Epidermal melanocyte (primary cell): ENCODE results near the gene AKAP12.

ENCODE experiments used
- DNase-seq: peaks from one replicate; pipeline ENCODE4 v3.0.0; 2011; ENCODE audit warnings: low spot score; ENCODE audit not compliant: insufficient read length

The AKAP12 gene

GRCh38 chr6:151279891-151280290 lies 40.1 kb downstream of the AKAP12 start:
- DNase-seq = no peak

GRCh38 chr6:151280859-151281258 lies 41.1 kb downstream of the AKAP12 start:
- no peak for DNase-seq

GRCh38 chr6:151284012-151284411 lies 44.2 kb downstream of the AKAP12 start:
- no peak for DNase-seq

GRCh38 chr6:151284548-151285017 lies 44.8 kb downstream of the AKAP12 start:
- DNase-seq = no peak

GRCh38 chr6:151285122-151285521 lies 45.4 kb downstream of the AKAP12 start:
- no peak for DNase-seq

GRCh38 chr6:151286214-151286613 lies 46.4 kb downstream of the AKAP12 start:
- no peak for DNase-seq

- DNase-seq = no peak
Measured at GRCh38 chr6:151288712-151289398, 49.1 kb downstream of the AKAP12 start.

GRCh38 chr6:151289399-151290007 lies 49.7 kb downstream of the AKAP12 start:
- no peak for DNase-seq

GRCh38 chr6:151290877-151291721 lies 51.3 kb downstream of the AKAP12 start:
- no peak for DNase-seq

GRCh38 chr6:151291722-151292059 lies 51.9 kb downstream of the AKAP12 start:
- DNase-seq = no peak

GRCh38 chr6:151292974-151293687 lies 53.4 kb downstream of the AKAP12 start:
- no peak for DNase-seq

GRCh38 chr6:151293688-151294016 lies 53.9 kb downstream of the AKAP12 start:
- DNase-seq = no peak

- DNase-seq = no peak
Measured at GRCh38 chr6:151294561-151295101, 54.9 kb downstream of the AKAP12 start.

GRCh38 chr6:151297886-151298285 lies 58.1 kb downstream of the AKAP12 start:
- no peak for DNase-seq

- DNase-seq = no peak
Measured at GRCh38 chr6:151299011-151299410, 59.2 kb downstream of the AKAP12 start.

- no peak for DNase-seq
Measured at GRCh38 chr6:151300267-151300991, 60.7 kb downstream of the AKAP12 start.

GRCh38 chr6:151301547-151301946 lies 61.8 kb downstream of the AKAP12 start:
- DNase-seq = no peak

GRCh38 chr6:151303231-151303630 lies 63.5 kb downstream of the AKAP12 start:
- DNase-seq = no peak

- no peak for DNase-seq
Measured at GRCh38 chr6:151306269-151306783, 66.6 kb downstream of the AKAP12 start.

GRCh38 chr6:151307501-151307900 lies 67.7 kb downstream of the AKAP12 start:
- no peak for DNase-seq

GRCh38 chr6:151309619-151310018 lies 69.9 kb downstream of the AKAP12 start:
- DNase-seq = no peak
